ENCODE results near the gene HVCN1. TPM values are rescaled to one million over a fixed set of nuclear protein-coding genes. Genes with fewer than 3 reads are reported as not detected.
"Not testable (repeated sequence)": the region's sequence is repeated elsewhere in the genome, so short reads cannot be mapped to it uniquely, and the experiment has no call there.

The HVCN1 gene
- total RNA-seq, 2 experiments from 2014 or later: 3.9 to 4.1 TPM

GRCh38 chr12:110606253-110606611 is 82.7 kb downstream of the HVCN1 start:
- Histone ChIP-seq H3K27me3 (ENCODE audit: control insufficient read depth in 1 of 2, insufficient read depth in 2 of 2, low read length in 2 of 2) (no peaks in the 10 kb centered on the region), H3K27ac (ENCODE audit: low read depth in 1 of 2, low read length in 2 of 2) (no peak overlapping the region), H3K4me1 (ENCODE audit: insufficient read depth, low read length) (peaks cover 12% of the 10 kb centered on the region), H3K36me3 (ENCODE audit: insufficient read depth, low read length) (no peaks in the 10 kb centered on the region), H3K9me3 (ENCODE audit: control insufficient read depth in 1 of 2, insufficient read depth in 1 of 2, low read length in 2 of 2) (no peaks in the 10 kb centered on the region), H3K4me3 (ENCODE audit: low read length) (peak overlapping the region; percentile 54)
- ChIA-PET POLR2A (interaction anchor here (0.7 to 1.9 kb wide), 3 partner anchors 7 to 156 kb away, joined by 4 to 16 read pairs (median 6); partner anchors contain the start of genes ARPC3, FAM216A and GPN3), CTCF (interaction anchor here (1.2 to 9.3 kb wide), 3 partner anchors 53 to 156 kb away, joined by 4 to 112 read pairs (median 17); partner anchors contain the start of genes ARPC3 and FAM216A)
- no peak for TF ChIP-seq CTCF (IDR thresholded peaks at IDR 0.05)
- intact Hi-C loops (cut with DNase I, micrococcal nuclease): no loop called here
- H3K9me3 Mint-ChIP-seq: no peaks in the 10 kb centered on the region
- H3K27me3 Mint-ChIP-seq: no peaks in the 10 kb centered on the region
- peak overlapping the region; percentile 92 for H3K27ac Mint-ChIP-seq
- DNase-seq: no peak
- peaks cover 9% of the 10 kb centered on the region for H3K4me1 Mint-ChIP-seq (ENCODE audit: low read depth)
- ATAC-seq (ENCODE audit: poor library complexity): no peak
- no peaks in the 10 kb centered on the region for H3K36me3 Mint-ChIP-seq (ENCODE audit: low read depth)
- H3K4me3 Mint-ChIP-seq: peak overlapping the region; percentile 91

- not testable (repeated sequence) for H3K9me3 Mint-ChIP-seq; H3K36me3 Mint-ChIP-seq (ENCODE audit: low read depth); H3K27ac Mint-ChIP-seq; H3K4me3 Mint-ChIP-seq; H3K9me3 ChIP-seq (ENCODE audit: control insufficient read depth in 1 of 2, insufficient read depth in 1 of 2, low read length in 2 of 2); H3K4me3 ChIP-seq (ENCODE audit: low read length); H3K27me3 Mint-ChIP-seq; H3K36me3 ChIP-seq (ENCODE audit: insufficient read depth, low read length); H3K27ac ChIP-seq (ENCODE audit: low read depth in 1 of 2, low read length in 2 of 2); H3K27me3 ChIP-seq (ENCODE audit: control insufficient read depth in 1 of 2, insufficient read depth in 2 of 2, low read length in 2 of 2)
- ATAC-seq (ENCODE audit: poor library complexity): peak; percentile 81
- CTCF ChIA-PET: interaction anchor here (1.0 to 9.3 kb wide), 13 partner anchors 10 to 152 kb away, joined by 3 to 112 read pairs (median 9); partner anchors contain the start of genes ARPC3, FAM216A, GPN3 and TCTN1
- POLR2A ChIA-PET: interaction anchor here (0.6 to 4.4 kb wide), 9 partner anchors 8 to 171 kb away, joined by 3 to 44 read pairs (median 5); partner anchors contain the start of genes ARPC3, FAM216A, GPN3 and RAD9B
- peaks cover 12% of the 10 kb centered on the region for H3K4me1 ChIP-seq (ENCODE audit: insufficient read depth, low read length)
- peak in 8 of 14 experiments; percentile 21 to 80 (median 48) for DNase-seq
- intact Hi-C loops (cut with DNase I, micrococcal nuclease): loop anchor here (1.0 to 5.0 kb wide), 9 partner anchors 50 to 501 kb away; partner anchors contain the start of genes FAM216A (in 1 of the 2) and GPN3 (in 1 of the 2)
- TF ChIP-seq CTCF (IDR thresholded peaks at IDR 0.05): peak; percentile 79
- peaks cover 15% of the 10 kb centered on the region for H3K4me1 Mint-ChIP-seq (ENCODE audit: low read depth)
These were observed 86.7 kb downstream of the HVCN1 start for GRCh38 chr12:110602085-110602814.

GRCh38 chr12:110600254-110600653 is 88.7 kb downstream of the HVCN1 start:
- DNase-seq (peak in 3 of 14 experiments; percentile 70 to 76 (median 74)), ATAC-seq (ENCODE audit: poor library complexity) (peak; percentile 46)
- Mint-ChIP-seq H3K27ac (peak overlapping the region; percentile 0), H3K4me1 (ENCODE audit: low read depth) (peaks cover 10% of the 10 kb centered on the region), H3K36me3 (ENCODE audit: low read depth) (no peaks in the 10 kb centered on the region), H3K4me3 (no peak overlapping the region), H3K27me3 (no peaks in the 10 kb centered on the region), H3K9me3 (no peaks in the 10 kb centered on the region)
- CTCF ChIA-PET: interaction anchor here (0.6 to 9.3 kb wide), 21 partner anchors 10 to 1719 kb away, joined by 3 to 112 read pairs (median 6); partner anchors contain the start of genes ARPC3, FAM216A, GPN3 and TCTN1
- POLR2A ChIA-PET: interaction anchor here (0.5 to 4.4 kb wide), 12 partner anchors 13 to 206 kb away, joined by 3 to 44 read pairs (median 4); partner anchors contain the start of genes ARPC3, FAM216A, GPN3 and RAD9B
- TF ChIP-seq CTCF (IDR thresholded peaks at IDR 0.05): peak; percentile 71
- Histone ChIP-seq H3K4me1 (ENCODE audit: insufficient read depth, low read length) (peaks cover 5% of the 10 kb centered on the region), H3K27ac (ENCODE audit: low read depth in 1 of 2, low read length in 2 of 2) (no peak overlapping the region), H3K9me3 (ENCODE audit: control insufficient read depth in 1 of 2, insufficient read depth in 1 of 2, low read length in 2 of 2) (no peaks in the 10 kb centered on the region), H3K4me3 (ENCODE audit: low read length) (no peak overlapping the region), H3K27me3 (ENCODE audit: control insufficient read depth in 1 of 2, insufficient read depth in 2 of 2, low read length in 2 of 2) (no peaks in the 10 kb centered on the region), H3K36me3 (ENCODE audit: insufficient read depth, low read length) (no peaks in the 10 kb centered on the region)
- intact Hi-C loops (cut with DNase I, micrococcal nuclease): loop anchor here (1.0 to 5.0 kb wide), 8 partner anchors 48 to 498 kb away; partner anchors contain the start of genes ARPC3 (in 2 of the 2), FAM216A (in 1 of the 2) and GPN3 (in 1 of the 2)
